ENCODE measurements around the gene SDK1. TPM values are rescaled to one million over a fixed set of nuclear protein-coding genes. Genes with fewer than 3 reads are reported as not detected.

SDK1 gene
- total RNA-seq, 3 donors from 2014 or later (not counting 1 experiment from before 2014, with no cell fraction given), result 0.05 to 0.11 TPM; not detected in 1

DNA sequence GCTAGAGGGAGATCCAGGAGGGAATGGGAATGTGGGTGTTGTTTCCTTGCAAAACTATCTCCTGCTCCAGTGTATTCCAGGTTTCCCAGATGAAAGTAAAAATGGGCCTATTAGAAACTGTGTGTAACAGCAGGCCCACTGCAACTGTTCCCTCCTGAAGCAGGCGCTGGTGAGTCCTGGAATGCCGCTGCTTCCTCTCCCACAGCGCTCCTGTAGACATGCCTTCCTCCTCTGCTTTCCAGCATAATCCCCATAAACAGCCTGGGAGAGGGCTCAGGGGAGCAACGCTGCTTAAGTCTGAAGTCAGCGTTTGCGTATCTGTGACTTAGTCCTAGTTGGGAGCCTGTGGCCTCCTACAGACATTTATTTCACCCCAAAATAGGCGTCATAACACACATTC lies 830.0 kb downstream of the SDK1 start:
- DNase-seq (no peak), ATAC-seq (no peak)
- Mint-ChIP-seq H3K36me3 (no peaks in the 10 kb centered on the region), H3K9me3 (no peaks in the 10 kb centered on the region), H3K27ac (no peak overlapping the region), H3K4me1 (peaks cover 0 to 4% of the 10 kb centered on the region in 2 donors), H3K27me3 (ENCODE audit: low read depth in 2 of 2) (no peaks in the 10 kb centered on the region), H3K4me3 (no peak overlapping the region)
- no peaks in the 10 kb centered on the region for H3K4me1 ChIP-seq (ENCODE audit: control insufficient read depth, insufficient read depth, low read length)
- 88% methylated on average over 7 of the region's 7 CpGs for WGBS (ENCODE audit: insufficient coverage)
- no peak overlapping the region for H3K27ac ChIP-seq (ENCODE audit: low read length)
- TF ChIP-seq, protein P1, sequence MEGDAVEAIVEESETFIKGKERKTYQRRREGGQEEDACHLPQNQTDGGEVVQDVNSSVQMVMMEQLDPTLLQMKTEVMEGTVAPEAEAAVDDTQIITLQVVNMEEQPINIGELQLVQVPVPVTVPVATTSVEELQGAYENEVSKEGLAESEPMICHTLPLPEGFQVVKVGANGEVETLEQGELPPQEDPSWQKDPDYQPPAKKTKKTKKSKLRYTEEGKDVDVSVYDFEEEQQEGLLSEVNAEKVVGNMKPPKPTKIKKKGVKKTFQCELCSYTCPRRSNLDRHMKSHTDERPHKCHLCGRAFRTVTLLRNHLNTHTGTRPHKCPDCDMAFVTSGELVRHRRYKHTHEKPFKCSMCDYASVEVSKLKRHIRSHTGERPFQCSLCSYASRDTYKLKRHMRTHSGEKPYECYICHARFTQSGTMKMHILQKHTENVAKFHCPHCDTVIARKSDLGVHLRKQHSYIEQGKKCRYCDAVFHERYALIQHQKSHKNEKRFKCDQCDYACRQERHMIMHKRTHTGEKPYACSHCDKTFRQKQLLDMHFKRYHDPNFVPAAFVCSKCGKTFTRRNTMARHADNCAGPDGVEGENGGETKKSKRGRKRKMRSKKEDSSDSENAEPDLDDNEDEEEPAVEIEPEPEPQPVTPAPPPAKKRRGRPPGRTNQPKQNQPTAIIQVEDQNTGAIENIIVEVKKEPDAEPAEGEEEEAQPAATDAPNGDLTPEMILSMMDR (IDR thresholded peaks at IDR 0.05), result no peak
- no peaks in the 10 kb centered on the region for H3K9me3 ChIP-seq (ENCODE audit: control insufficient read depth, insufficient read depth, low read length)
- no peaks in the 10 kb centered on the region for H3K36me3 ChIP-seq (ENCODE audit: control insufficient read depth, insufficient read depth, low read length)
- H3K27me3 ChIP-seq (ENCODE audit: control insufficient read depth, insufficient read depth, low read length), result no peaks in the 10 kb centered on the region
- no peak overlapping the region for H3K4me3 ChIP-seq (ENCODE audit: low read length)
- intact Hi-C loops (cut with micrococcal nuclease), result no loop called here

DNA sequence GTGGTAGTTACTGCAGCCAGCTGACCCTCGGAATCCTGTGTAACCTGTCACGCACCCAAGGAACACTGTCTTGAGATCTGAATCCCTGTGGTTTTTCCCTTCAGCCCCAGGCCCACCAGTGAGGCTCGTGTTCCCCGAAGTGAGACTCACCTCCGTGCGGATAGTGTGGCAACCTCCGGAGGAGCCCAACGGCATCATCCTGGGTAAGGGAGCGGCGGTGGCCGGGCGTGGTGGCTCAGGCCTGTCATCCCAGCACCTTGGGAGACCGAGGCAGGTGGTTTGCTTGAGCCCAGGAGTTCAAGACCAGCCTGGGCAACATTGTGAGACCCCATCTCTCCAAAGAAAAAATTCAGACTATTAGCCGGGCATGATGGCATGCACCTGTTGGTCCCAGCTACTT lies 831.2 kb downstream of the SDK1 start:
- H3K27ac ChIP-seq (ENCODE audit: low read length), result no peak overlapping the region
- 91% methylated on average over 14 of the region's 14 CpGs for WGBS (ENCODE audit: insufficient coverage)
- no peaks in the 10 kb centered on the region for H3K36me3 Mint-ChIP-seq

DNA sequence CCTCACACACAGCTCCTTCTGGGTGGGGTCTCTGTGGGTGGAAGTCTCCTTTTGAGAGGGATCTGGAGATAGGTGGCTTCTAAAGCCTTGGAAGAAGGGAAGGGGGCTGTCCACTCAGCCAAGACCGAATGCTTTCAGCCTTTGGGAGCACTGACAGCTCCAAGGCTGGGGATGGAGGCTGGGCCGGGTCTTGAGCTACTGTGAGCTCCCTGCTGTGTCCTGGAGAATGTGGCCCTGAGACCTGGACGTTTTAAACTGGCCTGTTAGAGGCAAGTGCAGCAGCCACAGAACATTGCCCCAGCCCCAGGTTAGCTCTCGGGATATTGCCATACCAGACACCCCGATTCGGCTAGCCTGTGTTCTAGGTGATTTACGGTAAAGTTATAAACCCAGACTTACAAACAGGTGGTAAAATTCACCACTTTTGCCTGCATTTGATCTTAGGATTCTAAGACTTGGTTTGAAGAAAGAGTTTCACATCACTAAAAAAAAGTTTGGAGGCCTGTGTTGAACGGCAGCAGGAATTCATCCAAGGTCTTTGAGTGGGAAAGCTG lies 832.5 kb downstream of the SDK1 start:
- H3K4me3 Mint-ChIP-seq, result no peak overlapping the region
- H3K36me3 Mint-ChIP-seq, result no peaks in the 10 kb centered on the region
- ATAC-seq (no peak), DNase-seq (no peak)
- 78% methylated on average over 7 of the region's 8 CpGs for WGBS (ENCODE audit: insufficient coverage)
- H3K27me3 ChIP-seq (ENCODE audit: control insufficient read depth, insufficient read depth, low read length), result no peaks in the 10 kb centered on the region
- H3K4me3 ChIP-seq (ENCODE audit: low read length), result no peak overlapping the region
- no peaks in the 10 kb centered on the region for H3K9me3 Mint-ChIP-seq
- no peaks in the 10 kb centered on the region for H3K36me3 ChIP-seq (ENCODE audit: control insufficient read depth, insufficient read depth, low read length)
- no peak overlapping the region for H3K27ac Mint-ChIP-seq
- TF ChIP-seq, protein P1 (IDR thresholded peaks at IDR 0.05), result no peak
- no peaks in the 10 kb centered on the region for H3K9me3 ChIP-seq (ENCODE audit: control insufficient read depth, insufficient read depth, low read length)
- H3K27me3 Mint-ChIP-seq (ENCODE audit: low read depth in 2 of 2), result no peaks in the 10 kb centered on the region
- no peaks in the 10 kb centered on the region for H3K4me1 Mint-ChIP-seq
- H3K4me1 ChIP-seq (ENCODE audit: control insufficient read depth, insufficient read depth, low read length), result no peaks in the 10 kb centered on the region
- no peak overlapping the region for H3K27ac ChIP-seq (ENCODE audit: low read length)
- intact Hi-C loops (cut with micrococcal nuclease), result no loop called here

More for the DNA sequence above, 831.2 kb downstream of the SDK1 start:
- DNase-seq (no peak), ATAC-seq (no peak)
- intact Hi-C loops (cut with micrococcal nuclease), result no loop called here
- TF ChIP-seq, protein P1 (IDR thresholded peaks at IDR 0.05), result no peak
- Histone ChIP-seq H3K4me1 (ENCODE audit: control insufficient read depth, insufficient read depth, low read length) (no peaks in the 10 kb centered on the region), H3K4me3 (ENCODE audit: low read length) (no peak overlapping the region), H3K36me3 (ENCODE audit: control insufficient read depth, insufficient read depth, low read length) (no peaks in the 10 kb centered on the region), H3K27me3 (ENCODE audit: control insufficient read depth, insufficient read depth, low read length) (no peaks in the 10 kb centered on the region), H3K9me3 (ENCODE audit: control insufficient read depth, insufficient read depth, low read length) (no peaks in the 10 kb centered on the region)
- peaks cover 0 to 4% of the 10 kb centered on the region in 2 donors for H3K4me1 Mint-ChIP-seq
- no peaks in the 10 kb centered on the region for H3K27me3 Mint-ChIP-seq (ENCODE audit: low read depth in 2 of 2)
- H3K4me3 Mint-ChIP-seq, result no peak overlapping the region
- H3K27ac Mint-ChIP-seq, result no peak overlapping the region
- no peaks in the 10 kb centered on the region for H3K9me3 Mint-ChIP-seq

DNA sequence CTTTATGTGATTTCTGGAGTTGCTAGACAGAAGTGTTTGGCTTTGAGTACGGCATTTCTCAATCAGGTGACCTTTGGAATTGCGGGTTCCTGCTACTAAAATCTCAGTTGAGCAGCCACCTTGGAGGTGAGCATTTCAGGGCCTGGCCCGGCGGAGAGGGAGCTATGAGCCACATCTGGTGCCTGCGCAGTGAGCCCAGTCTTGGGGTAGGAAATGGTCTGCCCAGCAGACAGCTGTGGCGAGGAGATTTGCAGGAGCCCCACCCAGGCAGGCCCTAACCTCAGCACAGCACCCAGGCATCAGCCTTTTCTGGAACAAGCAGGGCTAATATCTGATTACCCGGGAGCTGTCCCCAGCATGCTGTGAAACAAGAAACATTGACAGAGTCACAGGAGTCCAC lies 833.2 kb downstream of the SDK1 start:
- no peak overlapping the region for H3K4me3 Mint-ChIP-seq
- H3K36me3 Mint-ChIP-seq, result no peaks in the 10 kb centered on the region
- 82% methylated on average over 7 of the region's 7 CpGs for WGBS (ENCODE audit: insufficient coverage)
- H3K27ac Mint-ChIP-seq, result no peak overlapping the region
- ATAC-seq (peak in 1 of 3 donors; percentile 29), DNase-seq (no peak)
- Histone ChIP-seq H3K9me3 (ENCODE audit: control insufficient read depth, insufficient read depth, low read length) (no peaks in the 10 kb centered on the region), H3K4me3 (ENCODE audit: low read length) (no peak overlapping the region), H3K27me3 (ENCODE audit: control insufficient read depth, insufficient read depth, low read length) (no peaks in the 10 kb centered on the region), H3K36me3 (ENCODE audit: control insufficient read depth, insufficient read depth, low read length) (no peaks in the 10 kb centered on the region), H3K4me1 (ENCODE audit: control insufficient read depth, insufficient read depth, low read length) (no peaks in the 10 kb centered on the region), H3K27ac (ENCODE audit: low read length) (no peak overlapping the region)
- no peaks in the 10 kb centered on the region for H3K9me3 Mint-ChIP-seq
- no peaks in the 10 kb centered on the region for H3K27me3 Mint-ChIP-seq (ENCODE audit: low read depth in 2 of 2)
- TF ChIP-seq, protein P1 (IDR thresholded peaks at IDR 0.05), result no peak
- H3K4me1 Mint-ChIP-seq, result no peaks in the 10 kb centered on the region
- intact Hi-C loops (cut with micrococcal nuclease), result no loop called here
